SW480 (cell line): ENCODE data around the gene PRKAR1B.

Experiments
- DNase-seq: peaks from one replicate; pipeline ENCODE4 v3.0.0-alpha.2; 2016; ENCODE audit warnings: low spot score

PRKAR1B gene

DNA sequence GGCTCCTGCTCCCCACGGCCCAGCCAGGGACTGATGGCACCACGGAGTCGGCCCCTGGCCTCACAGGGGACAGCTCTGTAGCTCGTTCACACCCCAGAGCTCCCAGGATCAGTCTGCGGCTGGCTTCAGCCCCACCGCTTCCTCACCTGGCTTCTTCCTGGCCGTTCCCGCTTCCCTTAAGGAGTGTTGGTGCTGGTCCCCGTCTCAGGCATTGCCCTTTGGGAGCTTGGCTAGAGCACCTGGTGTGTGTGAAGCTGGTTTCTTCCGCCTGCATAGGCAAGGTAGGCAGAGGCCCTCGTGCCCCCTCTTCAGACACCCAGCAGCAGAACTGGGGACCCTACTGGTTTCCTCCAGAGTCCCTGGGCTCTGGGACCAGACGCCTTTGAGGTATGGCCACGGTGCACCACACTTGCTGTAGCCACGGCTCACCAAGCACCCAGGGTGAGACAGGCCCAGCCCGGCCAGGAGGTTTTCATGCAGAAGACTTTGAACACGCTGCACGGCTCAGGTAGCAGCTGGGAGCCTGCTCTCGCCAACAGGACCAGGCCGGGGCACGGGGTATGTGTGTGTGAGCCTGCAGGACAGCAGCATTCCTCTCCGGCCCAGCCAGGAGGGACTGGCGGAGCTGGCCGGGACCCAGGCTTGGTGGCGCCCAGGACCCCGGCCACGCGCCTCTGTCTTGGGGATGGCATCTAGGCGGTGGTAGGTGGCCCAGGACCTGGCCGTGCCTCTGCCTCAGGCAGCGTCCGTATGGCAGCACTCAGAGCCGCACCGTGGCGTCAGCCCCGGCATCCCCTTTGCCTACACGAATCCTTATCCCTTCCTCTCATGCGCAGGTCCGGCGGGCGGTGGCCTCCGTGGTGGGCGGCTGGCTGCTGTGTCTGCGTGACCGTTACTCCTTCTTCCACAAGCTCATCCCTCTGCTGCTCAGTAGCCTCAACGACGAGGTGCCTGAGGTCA, 13.2 kb upstream of the PRKAR1B start:
- DNase-seq: no peak

DNA sequence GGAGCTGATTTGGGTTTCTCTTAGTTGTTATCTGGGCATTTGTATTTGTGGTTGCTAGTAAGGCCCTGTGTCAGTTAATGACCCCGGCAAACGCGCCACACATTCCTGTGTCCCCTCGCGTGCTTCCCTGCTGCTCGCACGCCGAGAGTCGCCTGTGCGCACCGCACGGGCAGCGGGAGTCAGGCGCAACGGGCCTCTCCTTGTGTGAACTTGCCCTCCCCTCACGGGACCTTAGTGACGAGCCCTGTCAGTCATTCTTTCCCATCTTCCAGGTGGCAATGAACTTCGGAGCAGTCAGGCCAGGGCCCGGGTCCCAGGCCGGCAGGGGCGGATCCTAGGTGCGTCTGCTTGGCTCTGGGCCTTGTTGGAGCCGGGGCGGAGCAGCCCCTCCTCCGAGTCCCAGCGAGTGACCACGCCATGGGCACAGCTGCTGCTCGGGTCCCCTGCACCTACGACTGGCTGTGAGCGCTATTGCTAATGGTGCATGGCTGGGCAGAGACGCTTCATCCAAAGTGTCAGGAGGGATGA, 12.4 kb upstream of the PRKAR1B start:
- no peak for DNase-seq

DNA sequence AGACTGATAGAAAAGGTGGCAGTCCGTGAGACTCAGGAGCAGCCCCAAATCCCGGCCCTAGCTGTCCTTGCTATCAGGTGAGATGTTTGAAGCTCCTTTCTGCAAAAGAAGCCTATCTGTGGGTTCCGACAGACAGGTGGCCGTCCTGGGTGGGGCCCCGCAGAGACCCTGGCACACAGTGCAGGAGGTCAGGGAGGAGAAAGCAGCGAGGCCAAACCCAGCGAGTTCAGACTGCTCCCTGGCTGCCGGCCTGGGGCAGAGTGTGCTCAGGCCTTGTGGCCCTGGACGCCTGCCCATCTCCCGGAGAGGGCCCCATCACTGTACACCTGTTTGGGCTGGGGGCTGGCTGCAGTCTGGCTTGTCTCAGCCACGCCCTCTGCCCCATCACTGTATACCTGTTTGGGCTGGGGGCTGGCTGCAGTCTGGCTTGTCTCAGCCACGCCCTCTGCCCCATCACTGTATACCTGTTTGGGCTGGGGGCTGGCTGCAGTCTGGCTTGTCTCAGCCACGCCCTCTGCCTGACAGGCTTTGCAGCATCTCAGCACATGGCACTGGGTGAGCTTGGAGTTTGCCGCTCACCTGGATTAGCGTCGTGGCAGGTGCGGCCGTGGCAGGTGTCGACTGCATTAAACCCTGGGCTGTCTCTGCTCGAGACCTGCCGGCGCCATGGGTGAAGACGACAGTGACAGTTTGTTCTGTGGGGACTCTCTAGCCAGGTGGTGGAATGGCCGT, 11.8 kb upstream of the PRKAR1B start:
- DNase-seq: no peak

DNA sequence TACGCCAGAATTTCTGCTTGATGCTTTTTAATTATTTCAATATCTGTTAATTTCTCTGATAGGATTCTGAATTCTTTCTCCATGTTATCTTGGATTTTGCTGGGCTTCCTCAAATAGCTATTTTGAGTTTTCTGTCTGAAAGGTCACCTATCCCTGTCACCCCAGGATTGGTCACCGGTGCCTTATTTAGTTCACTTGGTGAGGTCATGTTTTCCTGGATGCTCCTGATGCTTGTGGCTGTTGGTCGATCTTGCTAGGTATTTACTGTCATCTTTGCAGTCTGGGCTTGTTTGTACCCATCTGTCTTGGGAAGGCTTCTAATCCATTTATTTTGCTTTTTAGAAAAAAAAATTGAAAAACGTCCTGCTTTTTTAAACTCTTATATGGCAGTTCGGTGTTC, 11.2 kb upstream of the PRKAR1B start:
- no peak for DNase-seq

DNA sequence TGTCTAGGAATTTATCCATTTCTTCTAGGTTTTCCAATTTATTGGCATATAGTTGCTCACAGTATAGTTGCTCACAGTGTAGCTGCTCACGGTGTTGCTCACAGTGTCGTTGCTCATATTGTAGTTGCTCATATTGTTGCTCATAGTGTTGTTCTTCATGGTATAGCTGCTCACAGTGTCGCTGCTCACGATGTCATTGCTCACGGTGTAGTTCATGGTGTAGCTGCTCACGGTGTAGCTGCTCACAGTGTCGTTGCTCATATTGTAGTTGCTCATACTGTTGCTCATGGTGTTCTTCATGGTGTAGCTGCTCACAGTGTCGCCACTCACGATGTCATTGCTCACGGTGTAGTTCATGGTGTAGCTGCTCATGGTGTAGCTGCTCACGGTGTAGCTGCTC, 7.7 kb upstream of the PRKAR1B start:
- no peak for DNase-seq

DNA sequence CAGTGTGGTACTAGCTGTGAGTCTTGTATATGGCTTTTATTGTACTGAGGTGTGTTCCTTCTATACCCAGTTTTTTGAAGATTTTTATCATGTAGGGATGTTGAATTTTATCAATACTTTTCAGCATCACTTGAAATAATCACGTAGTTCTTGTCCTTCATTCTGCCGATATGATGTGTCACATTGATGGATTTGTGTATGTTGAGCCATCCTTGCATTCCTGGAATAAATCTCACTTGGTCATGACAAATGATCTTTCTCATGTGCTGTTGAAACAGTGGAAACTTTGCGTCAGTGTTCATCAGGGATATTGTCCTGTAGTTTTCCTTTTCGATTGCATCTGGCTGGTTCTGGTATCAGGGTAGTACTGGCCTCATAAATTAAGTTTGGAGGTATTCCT, 7.1 kb upstream of the PRKAR1B start:
- DNase-seq: no peak

DNA sequence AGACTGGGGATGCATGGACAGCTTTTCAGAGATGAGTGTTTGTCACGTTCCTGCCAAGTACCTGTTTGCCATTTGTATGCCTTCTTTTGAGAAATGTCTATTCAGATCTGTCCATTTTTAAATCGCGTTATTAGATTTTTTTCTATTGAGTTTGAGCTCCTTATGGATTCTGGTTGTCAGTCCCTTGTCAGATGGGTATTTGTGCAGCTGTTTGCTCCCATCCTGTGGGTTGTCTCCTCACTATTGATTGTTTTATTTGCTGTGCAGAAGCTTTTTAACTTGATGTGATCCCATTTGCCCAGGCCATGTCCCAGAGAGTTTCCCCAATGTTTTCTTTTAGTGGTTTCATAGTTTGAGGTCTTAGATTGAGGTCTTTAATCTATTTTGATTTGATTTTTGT, 5.5 kb upstream of the PRKAR1B start:
- no peak for DNase-seq

DNA sequence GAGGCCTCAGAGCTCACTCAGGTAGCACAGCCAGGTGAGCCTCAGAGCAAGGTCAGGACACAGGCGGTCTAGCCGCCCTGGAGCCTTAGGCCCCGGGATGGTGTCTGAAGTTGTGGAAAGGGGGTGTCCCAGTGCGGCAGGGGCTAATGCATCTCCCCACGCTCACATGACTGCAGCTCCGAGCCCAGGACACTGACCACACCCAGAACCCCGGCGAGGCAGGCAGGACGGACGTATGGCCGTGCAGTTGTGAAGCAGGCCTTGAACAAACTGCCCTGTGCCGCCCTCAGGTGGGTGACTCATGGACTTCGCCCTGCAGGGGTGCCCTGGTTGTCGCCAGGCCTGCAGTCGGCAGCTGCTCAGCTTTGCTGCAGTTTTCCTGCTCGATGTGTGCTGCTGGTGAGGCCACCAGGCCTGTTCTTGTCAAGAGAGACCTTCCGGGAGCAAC, 5.0 kb upstream of the PRKAR1B start:
- DNase-seq: peak; percentile 90

DNA sequence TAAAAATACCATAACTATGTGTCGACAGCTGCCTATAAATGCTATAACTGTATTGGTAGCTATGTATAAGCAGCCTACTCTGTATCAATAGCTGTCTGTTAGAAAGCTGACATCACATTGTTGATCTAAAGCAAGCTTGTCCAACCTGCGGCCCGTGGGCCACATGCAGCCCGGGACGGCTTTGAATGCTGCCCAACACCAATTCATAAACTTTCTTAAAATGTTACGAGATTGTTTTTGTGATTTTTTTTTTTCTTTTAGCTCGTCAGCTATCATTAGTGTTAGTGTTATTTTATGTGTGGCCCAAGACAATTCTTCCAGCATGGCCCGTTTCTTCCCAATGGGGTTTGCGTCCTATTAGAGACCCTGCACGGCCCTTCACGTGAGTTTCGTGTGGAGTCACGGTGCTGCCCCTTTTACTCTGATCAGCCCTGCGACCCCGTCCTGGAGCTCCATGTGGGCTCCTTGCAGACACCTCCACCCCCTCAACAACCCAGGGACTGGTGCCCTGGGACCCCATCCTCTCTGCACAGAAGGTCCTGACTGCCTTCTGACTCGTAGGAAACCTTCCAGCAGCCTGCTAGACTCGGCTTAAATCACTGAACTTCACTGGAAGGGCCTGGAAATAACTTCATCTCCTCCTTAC, 4.5 kb upstream of the PRKAR1B start:
- DNase-seq: no peak

DNA sequence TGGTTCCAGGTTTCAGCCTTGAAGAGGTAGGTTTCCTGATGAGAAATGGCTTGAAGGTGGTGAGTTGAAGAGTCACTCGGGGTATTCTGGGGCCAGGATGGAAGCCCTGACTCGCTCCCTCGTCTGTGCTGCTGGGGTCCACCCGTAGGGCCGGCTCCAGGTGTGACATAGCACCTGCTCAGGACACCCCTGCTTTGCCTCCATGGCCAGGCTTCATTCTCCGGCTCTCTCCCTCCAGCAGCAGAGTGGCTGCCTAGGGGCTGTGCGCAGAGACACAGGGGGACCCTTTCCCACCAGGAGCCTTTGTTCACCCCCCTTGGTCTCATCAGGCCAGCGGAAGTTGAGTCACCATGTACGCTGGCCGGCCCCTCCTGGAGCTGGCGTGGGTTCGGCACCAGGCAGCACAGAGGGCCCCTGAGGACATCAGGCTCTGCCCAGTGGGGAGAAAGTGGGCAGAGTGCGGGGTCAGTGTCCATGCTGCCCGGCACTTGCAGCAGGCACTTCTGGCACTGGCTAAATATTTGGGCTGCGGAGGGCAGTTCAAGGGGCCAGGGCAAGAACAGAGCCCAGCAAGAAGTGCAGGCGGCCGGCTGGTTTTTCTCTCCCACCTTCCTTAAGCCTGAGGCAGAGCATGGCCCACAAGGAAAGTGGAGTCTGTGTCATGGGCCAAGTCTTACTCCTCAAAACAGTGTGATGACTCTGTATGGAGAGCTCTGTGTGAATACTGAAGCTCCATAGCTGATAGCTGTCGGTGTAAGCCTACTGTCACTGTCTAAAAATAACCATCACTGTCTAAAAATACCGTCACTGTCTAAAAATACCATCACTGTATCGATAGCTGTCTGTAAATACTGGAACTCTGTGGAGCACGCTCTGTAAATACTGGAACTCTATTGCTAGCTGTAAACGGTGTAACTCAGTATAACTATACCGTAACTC, 3.7 kb upstream of the PRKAR1B start:
- DNase-seq: no peak

DNA sequence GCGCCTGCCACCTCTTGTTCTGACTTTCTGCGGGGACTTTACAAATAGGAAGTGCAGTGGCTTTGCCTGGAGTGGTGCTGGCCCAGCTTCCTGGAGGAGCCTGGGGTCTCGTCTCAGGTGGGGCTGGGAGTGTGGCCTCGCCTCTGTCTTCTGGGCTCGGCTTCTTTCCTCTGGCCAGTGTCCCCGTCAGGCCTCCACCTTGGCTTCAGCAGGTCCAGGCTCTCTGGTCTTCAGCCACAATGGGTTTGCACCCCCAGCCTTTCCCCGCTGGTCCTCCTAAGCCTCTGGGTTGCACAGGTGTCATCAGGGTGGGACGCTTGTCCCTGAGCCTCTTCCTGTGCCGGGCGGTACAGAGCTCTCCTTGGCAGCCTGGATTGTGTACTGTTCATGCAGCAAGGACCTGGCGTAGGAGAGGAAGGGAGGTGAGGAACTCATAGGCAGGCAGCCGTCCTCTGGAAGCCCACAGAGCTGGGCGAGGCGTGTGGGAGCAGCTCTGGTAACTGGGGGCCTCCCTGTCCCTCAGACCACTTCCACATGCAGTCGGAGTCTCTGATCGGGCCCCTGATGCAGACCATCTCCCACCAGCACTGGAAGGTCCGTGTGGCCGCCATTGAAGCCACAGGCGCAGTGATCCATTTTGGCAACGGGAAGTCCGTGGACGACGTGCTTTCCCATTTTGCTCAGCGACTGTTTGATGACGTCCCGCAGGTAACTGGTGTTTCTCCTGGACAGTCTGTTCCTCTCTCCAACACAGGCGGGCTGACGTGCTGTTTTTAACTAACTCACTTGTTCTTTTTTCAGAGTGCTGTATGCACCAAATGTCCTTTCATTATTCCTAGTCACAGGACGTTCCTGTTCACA, 2.3 kb upstream of the PRKAR1B start:
- DNase-seq: no peak

DNA sequence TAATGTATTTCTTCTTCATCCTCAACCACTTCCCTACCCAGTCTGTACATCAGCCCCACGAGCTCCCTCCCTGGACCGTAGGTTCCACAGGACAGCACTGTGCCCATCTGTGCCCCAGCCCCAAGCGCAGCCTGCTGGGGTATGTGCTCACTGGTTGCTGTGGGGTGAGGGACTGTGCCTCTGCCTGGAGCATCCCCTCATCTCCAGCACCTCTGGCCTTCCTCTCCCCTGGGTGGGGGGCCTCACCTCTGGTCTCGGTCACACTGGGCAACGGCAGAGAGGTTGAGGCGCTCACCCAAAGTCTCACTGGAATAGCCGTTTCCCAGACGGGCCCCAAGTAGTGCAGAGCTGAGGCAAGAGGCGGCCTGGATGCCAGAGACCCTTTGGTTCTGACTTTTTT, 1.5 kb upstream of the PRKAR1B start:
- DNase-seq: no peak

DNA sequence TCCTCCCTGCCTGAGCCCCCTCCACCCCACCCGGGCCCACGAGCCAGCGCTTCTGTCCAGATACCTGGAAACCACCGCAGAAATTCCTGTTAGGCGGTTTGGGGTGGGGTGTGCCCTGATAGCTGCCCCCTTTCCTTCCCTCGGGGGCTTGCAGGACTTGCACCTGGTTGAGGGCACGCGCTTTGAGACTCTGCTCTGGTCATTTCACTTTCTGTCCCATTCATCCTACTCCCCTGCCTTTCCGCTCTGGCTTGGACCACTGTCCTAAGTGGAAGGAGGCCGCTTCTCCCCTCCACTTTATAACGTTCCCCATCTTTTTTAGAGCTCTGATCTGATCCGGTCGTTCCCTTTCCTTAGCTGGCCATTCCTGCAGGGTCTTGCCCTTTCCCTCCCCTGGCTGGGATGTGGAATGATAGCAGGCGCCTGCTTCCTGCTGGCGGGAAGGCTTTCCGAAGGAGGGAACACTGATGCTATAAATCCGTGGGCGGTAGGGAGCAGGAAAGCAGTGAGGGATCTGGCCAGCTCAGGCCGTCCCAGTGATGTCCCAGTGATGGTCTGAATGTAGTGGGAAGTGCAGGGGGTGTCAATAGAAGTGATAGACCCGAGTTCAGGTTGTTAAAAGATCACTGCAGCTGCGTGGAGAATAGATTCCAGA, 852 bp upstream of the PRKAR1B start:
- DNase-seq: peak; percentile 40

DNA sequence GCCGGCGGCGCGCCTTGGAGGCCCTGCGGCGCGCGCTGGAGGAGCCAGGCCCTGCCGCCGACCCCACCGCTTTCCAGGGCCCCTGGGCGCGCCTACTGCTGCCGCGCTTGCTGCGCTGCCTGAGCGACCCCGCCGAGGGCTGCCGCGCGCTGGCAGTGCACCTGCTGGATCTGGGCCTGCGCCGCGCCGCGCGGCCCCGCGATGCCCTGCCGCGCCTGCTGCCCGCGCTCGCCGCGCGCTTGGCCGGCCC, 302 bp downstream of the PRKAR1B start:
- DNase-seq: no peak

DNA sequence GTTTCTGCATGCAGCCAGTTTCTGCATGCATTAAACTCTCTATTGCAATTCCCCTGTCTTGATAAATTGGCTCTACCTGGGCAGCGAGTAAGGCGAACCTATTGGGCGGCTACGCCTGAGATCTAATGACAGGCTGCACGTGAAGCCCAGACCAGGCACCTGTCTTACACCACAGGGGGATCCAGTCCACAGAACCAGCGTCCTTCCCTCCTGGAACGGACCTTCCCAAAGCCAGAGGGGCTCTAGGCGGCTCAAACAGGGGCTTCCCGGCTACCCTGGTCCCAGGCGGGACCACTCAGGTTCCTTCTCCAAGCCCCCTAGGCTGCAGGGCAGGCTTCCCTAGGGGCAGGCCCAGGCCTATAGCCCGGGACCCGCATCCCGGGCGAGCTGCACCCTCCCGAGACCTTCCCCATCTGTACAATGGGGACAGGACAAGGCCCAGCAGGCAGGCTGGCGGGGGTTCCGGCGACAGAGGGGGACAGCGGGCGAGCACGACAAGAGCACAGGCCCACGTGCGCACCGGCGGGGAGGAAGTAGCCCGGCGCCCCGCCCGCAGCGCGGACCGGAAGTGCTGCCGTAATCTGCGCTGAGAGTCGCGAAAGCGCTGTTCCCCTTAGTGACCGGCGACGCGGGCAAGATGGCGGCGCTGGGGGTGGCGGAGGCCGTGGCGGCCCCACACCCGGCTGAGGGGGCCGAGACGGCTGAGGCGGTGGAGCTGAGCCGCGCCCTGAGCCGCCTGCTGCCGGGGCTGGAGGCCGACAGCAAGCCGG, 812 bp downstream of the PRKAR1B start, which contains the start of gene DNAAF5:
Gene DNAAF5 (plus strand): TSS at position 616 of the 770 bp plus-strand sequence. CDS start 22 bp downstream, at position 638.
- peak; percentile 92 for DNase-seq

DNA sequence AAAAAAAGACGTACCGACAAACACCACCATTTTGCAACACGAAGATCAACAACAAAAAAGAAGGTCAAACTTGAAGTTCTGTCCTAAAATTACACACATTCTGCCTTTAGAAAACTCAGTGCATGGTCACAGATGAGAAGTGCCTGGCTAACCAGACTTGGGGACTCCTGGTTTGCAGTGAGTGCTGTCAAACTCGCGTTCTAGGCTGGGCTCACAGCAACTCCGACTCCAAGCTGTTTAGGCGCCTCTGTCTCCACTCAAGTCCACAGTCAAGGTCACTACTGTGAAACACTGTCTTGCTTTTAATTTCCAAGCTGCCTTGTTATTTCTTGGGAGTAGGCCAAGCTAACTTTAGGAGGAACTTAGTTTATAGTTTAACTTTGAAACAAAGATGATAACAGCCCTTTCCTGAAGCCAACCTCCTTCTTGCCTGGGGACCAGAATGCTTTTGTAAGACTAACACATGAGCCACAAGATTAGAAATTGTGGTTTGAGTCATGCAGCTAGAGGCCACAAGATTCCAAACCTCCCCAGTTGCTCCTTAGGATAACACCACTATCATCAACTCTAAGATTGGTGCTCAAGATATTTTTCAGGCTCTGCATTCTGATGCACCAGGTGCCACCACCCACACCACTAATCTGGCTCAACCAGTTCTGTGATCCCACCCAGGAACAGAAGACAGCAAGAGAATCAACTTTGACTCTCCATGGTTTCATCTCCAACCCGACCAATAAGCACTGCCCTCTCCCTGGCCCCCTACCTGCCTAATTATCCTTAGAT, 1.7 kb downstream of the PRKAR1B start:
- no peak for DNase-seq

DNA sequence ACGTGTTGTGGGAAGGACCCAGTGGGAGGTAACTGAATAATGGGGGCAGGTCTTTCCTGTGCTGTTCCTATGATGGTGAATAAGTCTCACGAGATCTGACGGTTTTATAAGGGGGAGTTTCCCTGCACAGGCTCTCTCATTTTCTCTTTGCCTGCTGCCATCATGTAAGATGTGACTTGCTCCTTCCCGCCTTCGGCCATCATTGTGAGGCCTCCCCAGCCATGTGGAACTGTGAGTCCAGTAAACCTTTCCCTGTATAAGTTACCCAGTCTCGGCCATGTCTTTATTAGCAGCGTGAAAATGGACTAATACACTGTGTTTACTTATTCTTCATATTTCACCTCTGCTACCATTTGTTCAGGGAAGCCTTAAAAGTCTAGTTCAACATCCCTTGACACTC, 2.8 kb downstream of the PRKAR1B start:
- no peak for DNase-seq

DNA sequence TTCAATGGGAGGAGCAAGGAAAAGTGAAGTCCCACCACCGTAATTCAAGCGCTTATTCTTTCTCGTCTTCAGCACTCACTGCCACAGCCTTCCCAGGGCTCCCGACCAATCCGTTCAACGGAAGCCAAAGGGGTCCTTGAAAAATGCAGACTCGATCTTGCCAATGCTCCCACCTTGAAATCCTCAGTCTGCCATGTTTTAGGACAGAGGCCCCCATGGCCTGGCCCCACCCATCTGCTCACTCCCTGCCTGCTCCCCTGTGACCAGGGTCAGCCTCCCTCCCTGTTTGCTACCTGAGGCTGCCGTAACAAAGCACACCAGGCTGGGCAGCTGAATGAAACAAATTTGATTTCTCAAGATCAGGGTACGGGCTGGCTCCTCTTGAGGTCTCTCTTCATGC, 3.5 kb downstream of the PRKAR1B start:
- no peak for DNase-seq
